HG02943 (cell line): ENCODE data around the gene IP6K2.
A peak's percentile ranks its signal among the peaks of the same experiment; 100 is the strongest.

Experiments
- ATAC-seq: cut with Tn5 transposase; IDR thresholded peaks from one replicate; pipeline ENCODE4 v1.9.1; 2021; ENCODE audit warnings: mild to moderate bottlenecking, low read depth, moderate library complexity; ENCODE audit not compliant: unreplicated experiment

Gene IP6K2

GRCh38 chr3:48674505-48674904, 42.5 kb downstream of the IP6K2 start:
- no peak for ATAC-seq

- ATAC-seq = no peak
Observed at GRCh38 chr3:48672522-48672921, 44.5 kb downstream of the IP6K2 start.

GRCh38 chr3:48664929-48665328, 52.1 kb downstream of the IP6K2 start:
- ATAC-seq = no peak

- no peak for ATAC-seq
Observed at GRCh38 chr3:48664313-48664644, 52.7 kb downstream of the IP6K2 start.

- peak; percentile 77 for ATAC-seq
Observed at GRCh38 chr3:48663489-48664312, 53.3 kb downstream of the IP6K2 start.

- no peak for ATAC-seq
Observed at GRCh38 chr3:48662753-48663488, 54.1 kb downstream of the IP6K2 start, which contains the start of gene CELSR3. TSS of gene CELSR3 (minus strand) at chr3:48662886. CDS start at chr3:48662634, 252 bp downstream.

- ATAC-seq = no peak
Observed at GRCh38 chr3:48662145-48662752, 54.8 kb downstream of the IP6K2 start.

GRCh38 chr3:48661501-48662144, 55.4 kb downstream of the IP6K2 start:
- no peak for ATAC-seq

- ATAC-seq = no peak
Observed at GRCh38 chr3:48660800-48661400, 56.1 kb downstream of the IP6K2 start.

- no peak for ATAC-seq
Observed at GRCh38 chr3:48656841-48657281, 60.2 kb downstream of the IP6K2 start.

- peak; percentile 56 for ATAC-seq
Observed at GRCh38 chr3:48656061-48656840, 60.8 kb downstream of the IP6K2 start.

GRCh38 chr3:48655606-48656005, 61.4 kb downstream of the IP6K2 start:
- ATAC-seq = no peak

GRCh38 chr3:48655063-48655462, 62.0 kb downstream of the IP6K2 start:
- no peak for ATAC-seq

GRCh38 chr3:48652923-48653715, 63.9 kb downstream of the IP6K2 start:
- no peak for ATAC-seq

GRCh38 chr3:48651771-48652170, 65.2 kb downstream of the IP6K2 start:
- ATAC-seq = no peak

GRCh38 chr3:48650723-48651122, 66.3 kb downstream of the IP6K2 start:
- ATAC-seq = no peak

GRCh38 chr3:48648188-48648850, 68.7 kb downstream of the IP6K2 start:
- ATAC-seq = no peak

GRCh38 chr3:48647714-48648113, 69.3 kb downstream of the IP6K2 start:
- ATAC-seq = no peak
